ENCODE results near the gene GCN1.

GCN1 gene

DNA sequence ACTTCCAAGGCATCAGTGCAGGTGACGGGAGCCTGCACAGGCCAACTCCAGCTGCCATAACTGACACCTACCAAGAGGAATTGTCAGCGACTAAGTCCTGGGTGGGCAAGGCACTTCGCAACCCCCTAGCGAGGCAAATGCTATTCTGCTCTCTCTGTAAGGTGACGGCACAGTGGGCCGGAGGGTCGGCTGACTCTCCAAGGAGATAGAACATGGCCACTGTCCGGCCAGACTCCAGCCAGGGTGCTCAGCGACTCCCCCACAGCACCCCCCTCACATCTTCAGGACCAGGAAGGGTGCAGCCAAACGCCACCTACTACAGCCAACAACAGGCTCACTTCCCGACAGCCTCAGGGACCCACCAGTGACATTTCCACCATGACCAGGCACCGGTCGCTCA is 91.1 kb downstream of the GCN1 start:
- H3K4me3 ChIP-seq (ENCODE audit: low read length) = no peak overlapping the region
- no peak for TF ChIP-seq CTCF (IDR thresholded peaks at IDR 0.05; ENCODE audit: insufficient read depth, low read depth, low read length, missing control alignments)
- DNase-seq (ENCODE audit: low read depth) = no peak

GRCh38 chr12:120103044-120103338 is 91.5 kb downstream of the GCN1 start:
- H3K4me3 ChIP-seq (ENCODE audit: low read length) = no peak overlapping the region
- no peak for TF ChIP-seq CTCF (IDR thresholded peaks at IDR 0.05; ENCODE audit: insufficient read depth, low read depth, low read length, missing control alignments)
- no peak for DNase-seq (ENCODE audit: low read depth)

GRCh38 chr12:120102189-120103043 is 92.1 kb downstream of the GCN1 start:
- no peak overlapping the region for H3K4me3 ChIP-seq (ENCODE audit: low read length)
- TF ChIP-seq CTCF (IDR thresholded peaks at IDR 0.05; ENCODE audit: insufficient read depth, low read depth, low read length, missing control alignments) = no peak
- DNase-seq (ENCODE audit: low read depth) = no peak

DNA sequence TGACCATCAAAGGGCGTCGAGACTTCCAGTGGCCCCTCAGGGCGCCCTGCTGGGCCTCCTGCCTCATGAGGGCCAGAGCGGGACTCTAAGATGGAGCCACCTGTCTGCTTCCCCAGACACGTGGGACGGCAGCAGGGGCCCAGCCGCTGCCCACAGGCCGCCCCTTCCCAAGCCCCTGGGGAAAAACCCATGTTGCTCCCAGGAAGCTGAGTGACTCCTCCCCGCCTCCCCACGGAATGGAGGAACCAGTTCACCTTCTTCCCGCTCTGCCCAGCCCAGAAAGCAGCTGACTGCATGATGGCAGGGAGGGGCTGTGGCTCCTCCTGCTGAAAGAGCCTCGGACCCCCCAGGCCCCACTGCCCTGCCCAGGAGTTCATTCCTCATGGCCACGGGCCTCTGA is 92.9 kb downstream of the GCN1 start:
- peak; percentile 55 for DNase-seq (ENCODE audit: low read depth)
- H3K4me3 ChIP-seq (ENCODE audit: low read length) = no peak overlapping the region
- TF ChIP-seq CTCF (IDR thresholded peaks at IDR 0.05; ENCODE audit: insufficient read depth, low read depth, low read length, missing control alignments) = no peak

DNA sequence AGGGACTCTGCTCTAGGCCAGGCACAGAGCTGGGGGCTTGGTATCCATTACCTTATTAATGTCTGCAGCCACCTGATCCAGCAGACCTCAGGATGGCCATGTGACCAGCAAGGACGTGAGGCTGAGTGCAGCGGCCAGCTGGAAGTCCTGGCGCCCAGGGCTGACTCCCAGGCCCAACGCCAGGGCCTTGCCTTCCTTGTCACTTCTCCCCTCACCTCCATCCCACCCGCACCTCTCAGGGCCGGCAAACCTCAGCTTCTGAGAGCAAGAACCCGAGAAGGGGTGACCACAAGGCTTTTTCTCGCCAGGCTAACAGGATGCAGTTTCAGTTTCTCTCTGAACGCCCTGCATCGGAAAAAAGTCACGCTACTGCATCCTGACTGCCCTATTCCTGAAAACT is 93.3 kb downstream of the GCN1 start:
- DNase-seq (ENCODE audit: low read depth) = no peak
- no peak overlapping the region for H3K4me3 ChIP-seq (ENCODE audit: low read length)
- TF ChIP-seq CTCF (IDR thresholded peaks at IDR 0.05; ENCODE audit: insufficient read depth, low read depth, low read length, missing control alignments) = no peak

- no peak for TF ChIP-seq CTCF (IDR thresholded peaks at IDR 0.05; ENCODE audit: insufficient read depth, low read depth, low read length, missing control alignments)
- H3K4me3 ChIP-seq (ENCODE audit: low read length) = no peak overlapping the region
- no peak for DNase-seq (ENCODE audit: low read depth)
Observed at GRCh38 chr12:120100630-120101029, 93.9 kb downstream of the GCN1 start.

GRCh38 chr12:120099738-120100137 is 94.8 kb downstream of the GCN1 start:
- H3K4me3 ChIP-seq (ENCODE audit: low read length) = no peak overlapping the region
- no peak for DNase-seq (ENCODE audit: low read depth)
- no peak for TF ChIP-seq CTCF (IDR thresholded peaks at IDR 0.05; ENCODE audit: insufficient read depth, low read depth, low read length, missing control alignments)
